K562 (cell line): Measurements from ENCODE around the gene DHRS3. TPM values are rescaled to one million over a fixed set of nuclear protein-coding genes. Genes with fewer than 3 reads are reported as not detected.

Experiments
- ATAC-seq: fragments of 200-7000 bp; cut with Tn5 transposase; 3 replicates; pipeline ENCODE4 v1.9.1; 2020; ENCODE audit warnings: moderate library complexity
- BruUV-seq: library from RNA; stranded (reverse); fragments of 400-500 nt; replicated peaks from 2 replicates; lab custom pipeline; 2021; lab: Mats Ljungman, UMichigan
- CTCF ChIA-PET: fragments of 300-600 bp; formaldehyde crosslinking; extraction: SDS; loops from one replicate; lab custom pipeline; 2021; ENCODE audit warnings: low intra/inter-chr PET ratio; lab: Yijun Ruan, JAX
- POLR2A ChIA-PET: fragments of 300-600, 350-650 bp; sonication (Branson Sonifier 250); formaldehyde crosslinking; extraction: SDS; loops from one replicate; lab custom pipeline; 2021; ENCODE audit warnings: antibody characterized with exemption, inconsistent platforms; lab: Yijun Ruan, JAX
- DNase-seq, 4 experiments: peaks; one replicate each; pipeline versions ENCODE4 v3.0.0 to v3.0.0-alpha.2; 2011 to 2018; ENCODE audit warnings: low spot score in 3 of 4, mixed read lengths in 3 of 4; ENCODE audit errors: extremely low read depth in 1 of 4
- FAIRE-seq: peaks from 2 replicates; lab custom pipeline; 2011; peaks lifted over from hg19 to GRCh38; lab: Jason Lieb, UNC
- H2AFZ ChIP-seq: 2 replicates; pipeline ENCODE4 v1.6.0; 2011; ENCODE audit warnings: low read depth, low read length, control low read depth, inconsistent platforms
- H3K27ac ChIP-seq: fragments of 200-600 bp; 3 replicates; pipeline ENCODE4 v1.8.0; 2011; ENCODE audit warnings: low read depth, mild to moderate bottlenecking, control low read depth, inconsistent platforms, low read length, moderate library complexity, mixed read lengths; ENCODE audit errors: extremely low read depth
- H3K27me3 ChIP-seq, 2 experiments: fragments of 300-600 bp in 1 of 2; 2 replicates in 1 of 2; 3 replicates in 1 of 2; pipeline versions ENCODE4 v1.6.0 to v1.8.0; 2011; ENCODE audit warnings: inconsistent platforms in 2 of 2, low read length in 2 of 2, mild to moderate bottlenecking in 1 of 2, mixed read lengths in 1 of 2, moderate library complexity in 1 of 2; ENCODE audit not compliant: control insufficient read depth in 2 of 2, insufficient read depth in 2 of 2
- H3K36me3 ChIP-seq: fragments of 300-600 bp; 3 replicates; pipeline ENCODE4 v1.8.0; 2011; ENCODE audit warnings: mild to moderate bottlenecking, low read length, inconsistent platforms; ENCODE audit not compliant: control insufficient read depth, insufficient read depth
- H3K4me1 ChIP-seq, 2 experiments: fragments of 200-600 bp in 1 of 2; replicated peaks in 1 of 2; 2 replicates in 1 of 2; 3 replicates in 1 of 2; pipeline versions ENCODE4 v1.5.1 to v1.8.0; 2011; ENCODE audit warnings: inconsistent platforms in 2 of 2, low read length in 2 of 2, mild to moderate bottlenecking in 1 of 2, mixed read lengths in 1 of 2, moderate library complexity in 1 of 2; ENCODE audit not compliant: control insufficient read depth in 2 of 2, insufficient read depth in 2 of 2
- H3K4me2 ChIP-seq: 2 replicates; pipeline ENCODE4 v1.6.1; 2011; ENCODE audit warnings: low read length, control low read depth, inconsistent platforms, mixed read lengths; ENCODE audit not compliant: insufficient read depth
- H3K4me3 ChIP-seq: fragments of 200-600 bp; sonication (generic), shearing (Covaris generic); 2 replicates; pipeline ENCODE4 v1.5.1; 2016; ENCODE audit warnings: control low read depth, inconsistent platforms
- H3K79me2 ChIP-seq: fragments of 200-600 bp; 3 replicates; pipeline ENCODE4 v1.8.0; 2011; ENCODE audit warnings: low read length, inconsistent platforms; ENCODE audit not compliant: control insufficient read depth, insufficient read depth
- H3K9ac ChIP-seq, 2 experiments: 2 replicates each; pipeline versions ENCODE4 v1.6.0 to v1.6.1; 2011; ENCODE audit warnings: low read depth in 2 of 2, low read length in 2 of 2, control low read depth in 1 of 2, inconsistent platforms in 1 of 2, mild to moderate bottlenecking in 1 of 2, mixed read lengths in 1 of 2; ENCODE audit not compliant: insufficient read depth in 1 of 2
- H3K9me1 ChIP-seq: one replicate; pipeline ENCODE4 v1.6.0; 2011; ENCODE audit warnings: inconsistent platforms, mild to moderate bottlenecking, low read length, moderate library complexity; ENCODE audit not compliant: control insufficient read depth, insufficient read depth
- H3K9me3 ChIP-seq: replicated peaks from 2 replicates; pipeline ENCODE4 v1.5.1; 2011; ENCODE audit warnings: low read depth, low read length, inconsistent platforms; ENCODE audit not compliant: control insufficient read depth, insufficient read depth
- H4K20me1 ChIP-seq: replicated peaks from 2 replicates; pipeline ENCODE4 v1.6.1; 2011; ENCODE audit warnings: low read length, inconsistent platforms, mixed read lengths; ENCODE audit not compliant: control insufficient read depth, insufficient read depth
- ARNT ChIP-seq, 2 experiments: fragments of 450-650 bp; IDR thresholded peaks; 2 replicates each; pipeline ENCODE4 v1.6.1; 2016; ENCODE audit warnings: mild to moderate bottlenecking in 1 of 2
- ATF2 ChIP-seq: sonication (generic); formaldehyde crosslinking; IDR thresholded peaks from 2 replicates; pipeline ENCODE4 v1.8.1; 2022; ENCODE audit warnings: missing genetic modification reagents
- C11orf30 ChIP-seq: fragments of 450-650 bp; IDR thresholded peaks from 2 replicates; pipeline ENCODE4 v1.6.1; 2016; ENCODE audit warnings: low read depth, mild to moderate bottlenecking
- CEBPG ChIP-seq, 3 experiments: fragments of 200-800 bp in 1 of 3; sonication (Bioruptor generic) in 1 of 3; sonication (generic) in 1 of 3; formaldehyde crosslinking in 1 of 3; IDR thresholded peaks in 2 of 3; conservative IDR thresholded peaks in 1 of 3; 2 replicates each; pipeline versions ENCODE4 v1.6.1 to v1.8.0; 2016 to 2022; ENCODE audit warnings: missing compliant biosample characterization in 2 of 3, missing genetic modification characterization in 2 of 3, mild to moderate bottlenecking in 1 of 3, missing genetic modification reagents in 1 of 3
- RFX7 ChIP-seq: fragments of 250-450 bp; sonication (Bioruptor Pico); IDR thresholded peaks from 2 replicates; pipeline ENCODE4 v1.5.1; 2021; ENCODE audit warnings: mild to moderate bottlenecking
- ZNF707 ChIP-seq: fragments of 250-450 bp; sonication (Bioruptor Pico); conservative IDR thresholded peaks from 2 replicates; pipeline ENCODE4 v1.8.0; 2022; ENCODE audit warnings: inconsistent platforms, mild to moderate bottlenecking, moderate library complexity
- ZNF785 ChIP-seq: fragments of 250-450 bp; sonication (Bioruptor Pico); IDR thresholded peaks from 2 replicates; pipeline ENCODE4 v1.4.0; 2020; ENCODE audit warnings: mild to moderate bottlenecking
- in situ Hi-C: fragments of 300-500 bp; cut with MboI; formaldehyde crosslinking; loops from 4 replicates; pipeline ENCODE4 v1.15.0; 2018; ENCODE audit warnings: inconsistent platforms, mixed read lengths
- intact Hi-C: fragments of 100-400 bp; cut with micrococcal nuclease; formaldehyde crosslinking; loops from 2 replicates; pipeline ENCODE4 v1.14.2; 2022
- polyA plus RNA-seq, 8 experiments: library from polyadenylated mRNA; depleted of rRNA in 4 of 8; stranded (reverse) in 5 of 8; unstranded in 3 of 8; fragments of >200 nt; fragmentation: Nextera tagmentation in 2 of 8; fragmentation: Illumina TruSeq in 1 of 8; extraction: Ambion mirVana in 2 of 8; extraction: Trizol in 1 of 8; gene quantifications; 2 replicates each; pipeline versions ENCODE4 v1.2.1 to v1.2.3, GENCODE V29; 2011 to 2014; ENCODE audit warnings: inconsistent platforms in 1 of 8, missing spikeins in 1 of 8
- total RNA-seq, 7 experiments: library from RNA; depleted of rRNA in 6 of 7; stranded (reverse); fragments of >200 nt in 6 of 7; fragmentation: Illumina TruSeq in 2 of 7; extraction: Trizol in 2 of 7; gene quantifications; 2 replicates each; pipeline versions ENCODE4 v1.2.1 to v1.2.3, GENCODE V29; 2011 to 2021; ENCODE audit warnings: low replicate concordance in 1 of 7
- TF ChIP-seq, protein P1 (sequence below), 2 experiments: fragments of 450-650 bp in 1 of 2; sonication (generic) in 1 of 2; formaldehyde crosslinking in 1 of 2; IDR thresholded peaks in 1 of 2; conservative IDR thresholded peaks in 1 of 2; 2 replicates each; pipeline versions ENCODE4 v1.6.1 to v1.8.1; 2016 to 2023; ENCODE audit warnings: mild to moderate bottlenecking in 2 of 2, moderate library complexity in 2 of 2, inconsistent platforms in 1 of 2, missing genetic modification reagents in 1 of 2

Gene DHRS3
- total and polyA plus RNA-seq, 9 of the 15 experiments (the other 6 are each of a cell fraction or from before 2014, with no cell fraction given), result 21.0 to 116 (median 58.7) TPM

GRCh38 chr1:12640958-12641272, 22.9 kb upstream of the DHRS3 start:
- Histone ChIP-seq H3K4me2 (no peak overlapping the region), H3K27ac (no peak overlapping the region), H4K20me1 (no peaks in the 10 kb centered on the region), H2AFZ (no peak overlapping the region), H3K27me3 (no peaks in the 10 kb centered on the region), H3K9me3 (peaks cover 25% of the 10 kb centered on the region), H3K4me1 (peaks cover 0 to 2% of the 10 kb centered on the region in 2 experiments; a peak in 1 of 5 replicates), H3K79me2 (no peaks in the 10 kb centered on the region), H3K9me1 (no peaks in the 10 kb centered on the region), H3K4me3 (no peak overlapping the region), H3K9ac (no peak overlapping the region), H3K36me3 (peaks cover 5% of the 10 kb centered on the region; the same call in 2 of the 3 replicates)
- DNase-seq (no peak), FAIRE-seq (no peak), ATAC-seq (no peak)
- ChIA-PET CTCF (no interaction called here), POLR2A (interaction anchor here (1.4 to 1.7 kb wide), 2 partner anchors 10 to 17 kb away, joined by 4 read pairs; no protein-coding TSS in a partner anchor)
- in situ Hi-C loops (no loop called here), intact Hi-C loops (no loop called here)
- TF ChIP-seq ZNF785 (CRISPR knock-in tag), result no peak
- no peak for TF ChIP-seq ARNT (IDR thresholded peaks at IDR 0.05)
- no peak for TF ChIP-seq ATF2
- TF ChIP-seq RFX7 (CRISPR knock-in tag), result no peak
- TF ChIP-seq CEBPG (CRISPR knock-in tag; IDR thresholded peaks at IDR 0.05), result no peak
- peak; percentile 54 to 56 for TF ChIP-seq CEBPG (tag; conservative IDR thresholded peaks at IDR 0.05 in 1 of 2, IDR thresholded peaks at IDR 0.05 in 1 of 2)
- TF ChIP-seq, protein P1, sequence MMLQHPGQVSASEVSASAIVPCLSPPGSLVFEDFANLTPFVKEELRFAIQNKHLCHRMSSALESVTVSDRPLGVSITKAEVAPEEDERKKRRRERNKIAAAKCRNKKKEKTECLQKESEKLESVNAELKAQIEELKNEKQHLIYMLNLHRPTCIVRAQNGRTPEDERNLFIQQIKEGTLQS (IDR thresholded peaks at IDR 0.05), result peak; percentile 49
- TF ChIP-seq, protein P1 (CRISPR knock-in tag; conservative IDR thresholded peaks at IDR 0.05), result no peak
- TF ChIP-seq C11orf30, result no peak
- no peak for TF ChIP-seq ZNF707 (CRISPR knock-in tag)
- BruUV-seq, result no TSS peak
